GM12892 (cell line): Measurements from ENCODE around the gene NOSTRIN. TPM values are rescaled to one million over a fixed set of nuclear protein-coding genes. Genes with fewer than 3 reads are reported as not detected.
"Not testable (repeated sequence)": the region's sequence is repeated elsewhere in the genome, so short reads cannot be mapped to it uniquely, and the experiment has no call there.

ENCODE experiments used
- DNase-seq: peaks from one replicate; pipeline ENCODE4 v3.0.0; 2011; ENCODE audit not compliant: insufficient read length
- FAIRE-seq: peaks from 2 replicates; lab custom pipeline; 2011; peaks lifted over from hg19 to GRCh38; lab: Jason Lieb, UNC
- POLR2A ChIP-seq: IDR thresholded peaks from 2 replicates; pipeline ENCODE4 v1.6.1; 2011; ENCODE audit warnings: low read depth, low read length, control low read depth
- POLR2AphosphoS5 ChIP-seq: IDR thresholded peaks from 2 replicates; pipeline ENCODE4 v1.6.1; 2011; ENCODE audit warnings: low read depth, low read length, control low read depth
- TAF1 ChIP-seq: IDR thresholded peaks from 2 replicates; pipeline ENCODE4 v1.6.1; 2011; ENCODE audit warnings: low read depth, mild to moderate bottlenecking, control low read depth, low read length, borderline replicate concordance
- polyA plus RNA-seq: library from polyadenylated mRNA; unstranded; fragments of >200 nt; gene quantifications from one replicate; pipeline ENCODE4 v1.2.1, GENCODE V29; 2012; ENCODE audit warnings: missing spikeins, inconsistent platforms; ENCODE audit not compliant: missing spikeins

The NOSTRIN gene
- 0.66 TPM for polyA plus RNA-seq

DNA sequence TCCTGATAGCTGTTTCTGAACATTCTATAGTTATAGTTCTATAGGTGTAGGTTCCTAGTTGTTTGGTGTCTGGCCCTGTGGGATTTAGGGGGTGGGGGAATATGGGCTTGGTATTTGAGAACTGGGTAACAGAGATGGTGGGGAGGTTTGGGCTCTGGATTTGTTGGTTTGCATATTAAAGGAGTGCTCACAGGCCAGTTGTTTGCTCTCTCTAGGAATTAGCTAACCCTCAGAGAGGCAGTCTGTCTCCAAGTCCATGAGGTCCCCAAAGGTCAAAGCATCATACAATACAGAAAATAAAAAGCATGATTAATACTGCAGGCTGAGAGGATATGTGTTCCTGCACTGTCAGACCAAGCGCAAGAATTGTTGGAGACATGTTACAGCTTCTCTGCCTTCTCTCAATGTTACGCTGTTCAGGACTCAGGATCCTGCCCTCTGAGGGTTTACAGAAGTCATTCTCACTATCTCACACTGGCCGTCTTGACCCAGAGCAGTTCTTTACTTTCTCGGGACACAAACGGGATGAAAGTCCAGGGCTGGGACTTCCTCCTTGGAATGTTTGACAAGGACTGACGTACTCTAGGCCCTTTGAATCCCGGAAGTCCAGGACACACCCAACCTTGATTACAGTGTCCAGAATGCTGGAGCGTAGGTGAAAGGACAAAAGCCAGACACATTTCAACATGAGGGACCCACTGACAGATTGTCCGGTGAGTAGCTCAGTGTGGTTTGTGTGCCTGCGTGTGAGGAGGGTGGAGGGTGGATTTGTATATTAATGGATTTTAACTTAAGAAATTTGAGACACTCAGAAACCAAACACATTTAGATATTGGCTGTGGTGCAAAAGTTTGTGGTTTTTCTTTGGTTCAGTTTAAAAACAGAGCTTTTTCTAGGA is at the start of gene NOSTRIN:
Gene NOSTRIN (plus strand): TSS at position 677 of the 898 bp plus-strand sequence. CDS start 10 bp downstream, at position 687.
- FAIRE-seq (no peak), DNase-seq (no peak)
- no peak for TF ChIP-seq POLR2A

DNA sequence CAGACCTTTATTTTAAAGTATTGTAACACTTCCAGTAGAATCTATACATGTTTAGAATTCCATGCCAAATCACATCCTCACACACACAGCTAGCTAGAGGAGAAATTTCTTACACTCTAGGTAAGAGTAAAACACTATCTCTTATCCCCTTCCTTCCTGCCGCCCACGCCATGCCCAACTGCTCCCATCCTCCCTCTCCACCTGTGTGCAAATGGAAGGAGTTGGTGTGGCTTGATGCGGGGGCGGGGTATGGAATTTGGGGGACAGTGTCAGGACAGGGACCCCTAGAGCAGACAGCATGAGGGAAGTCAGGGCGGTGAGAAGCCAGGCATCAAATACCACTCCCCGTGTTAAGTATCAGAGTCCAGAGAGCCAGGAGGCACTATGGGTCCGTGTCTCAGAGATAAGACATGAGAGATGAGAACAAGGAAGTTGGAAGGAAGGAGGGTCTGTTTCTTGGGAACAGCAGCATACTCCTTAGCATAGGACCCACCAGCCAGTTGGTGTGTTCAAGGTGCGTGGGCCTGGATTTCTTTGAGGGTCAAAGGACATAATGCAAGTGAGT is 48.6 kb upstream of the NOSTRIN start:
- DNase-seq (no peak), FAIRE-seq (no peak)
- no peak for TF ChIP-seq POLR2AphosphoS5
- TF ChIP-seq POLR2A, result no peak
- no peak for TF ChIP-seq TAF1

DNA sequence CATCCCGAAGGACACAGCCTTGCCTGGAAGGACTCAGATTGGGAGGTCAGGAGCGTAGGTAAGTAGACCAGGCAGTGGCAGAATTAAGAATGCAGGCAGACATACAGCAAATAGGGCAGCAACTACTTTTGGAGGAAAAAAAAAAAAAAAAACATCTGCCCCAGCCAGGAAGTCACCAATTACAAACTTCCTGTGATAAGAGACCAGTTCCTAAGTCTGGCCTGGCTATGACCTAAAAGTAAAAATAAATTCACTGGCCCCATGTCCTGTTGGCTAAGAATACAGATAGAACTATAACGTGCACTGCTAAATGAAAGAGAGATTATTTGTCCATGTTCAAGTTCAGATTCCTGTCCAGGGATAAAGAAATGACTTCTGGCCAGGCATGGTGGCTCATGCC is 45.2 kb upstream of the NOSTRIN start:
- no peak for TF ChIP-seq POLR2AphosphoS5
- no peak for TF ChIP-seq POLR2A
- no peak for TF ChIP-seq TAF1
- DNase-seq (no peak), FAIRE-seq (no peak)

- DNase-seq (no peak), FAIRE-seq (peak; percentile 68)
- no peak for TF ChIP-seq TAF1
Measured at GRCh38 chr2:168758970-168759820, 43.2 kb upstream of the NOSTRIN start.

GRCh38 chr2:168765401-168765800 is 37.0 kb upstream of the NOSTRIN start:
- no peak for TF ChIP-seq POLR2AphosphoS5
- TF ChIP-seq POLR2A, result no peak
- no peak for TF ChIP-seq TAF1
- no peak for DNase-seq
- no peak for FAIRE-seq

DNA sequence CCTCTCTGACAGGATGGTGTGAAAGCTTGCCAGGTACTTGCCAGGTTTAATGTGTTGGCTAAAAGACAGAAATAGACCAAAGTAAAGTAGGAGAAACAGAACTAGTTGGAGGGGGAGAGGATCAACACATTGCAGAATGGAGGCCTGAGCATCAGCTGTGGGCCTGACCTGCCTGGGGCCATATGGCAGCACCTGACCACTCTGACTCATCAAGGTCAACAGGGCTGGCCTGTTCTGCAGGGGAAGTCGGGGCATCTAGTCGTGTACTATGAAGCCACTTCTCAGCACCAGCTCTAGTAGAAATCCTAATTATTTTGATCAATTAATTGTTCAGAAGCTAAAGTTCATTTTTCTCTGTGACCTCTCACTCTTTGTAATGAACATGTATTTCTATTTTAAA is 35.8 kb upstream of the NOSTRIN start:
- no peak for FAIRE-seq
- no peak for DNase-seq
- TF ChIP-seq POLR2AphosphoS5 (no peak), POLR2A (no peak), TAF1 (no peak)

DNA sequence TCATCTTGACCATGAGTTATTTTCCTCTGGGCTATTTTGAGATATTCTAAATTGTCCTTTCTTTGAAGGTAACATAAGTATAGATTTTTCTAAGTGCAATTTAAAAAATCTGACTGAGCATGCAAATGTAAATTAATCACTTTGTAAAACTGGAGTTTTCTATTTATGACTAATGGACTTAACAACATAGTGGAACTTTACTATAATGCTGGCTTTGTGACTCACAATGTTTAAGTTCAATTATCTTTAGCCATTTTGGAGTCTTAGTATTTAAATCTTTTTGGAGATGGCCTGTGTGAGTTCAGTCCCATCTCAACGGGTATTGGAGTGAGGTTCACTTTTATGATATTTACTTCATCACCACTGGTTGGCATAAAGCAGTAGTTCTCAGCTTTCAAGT is 35.2 kb upstream of the NOSTRIN start:
- TF ChIP-seq POLR2A (no peak), TAF1 (no peak), POLR2AphosphoS5 (no peak)
- DNase-seq (no peak), FAIRE-seq (no peak)

DNA sequence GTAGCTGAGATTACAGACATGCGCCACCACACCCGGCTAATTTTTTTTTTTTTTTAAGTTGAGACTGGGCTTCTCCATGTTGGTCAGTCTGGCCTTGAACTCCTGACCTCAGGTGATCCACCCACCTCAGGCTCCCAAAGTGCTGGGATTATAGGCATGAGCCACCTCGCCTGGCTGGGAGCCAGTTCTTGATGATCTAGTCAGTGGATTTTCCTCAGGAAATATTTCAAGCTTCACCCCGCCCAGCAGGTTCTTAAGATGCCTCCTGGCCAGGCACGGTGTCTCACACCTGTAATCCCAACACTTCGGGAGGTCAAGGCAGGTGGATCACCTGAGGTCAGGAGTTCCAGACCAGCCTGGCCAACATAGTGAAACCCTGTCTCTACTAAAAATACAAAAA is 34.1 kb upstream of the NOSTRIN start:
- not testable (repeated sequence) for FAIRE-seq, DNase-seq

DNA sequence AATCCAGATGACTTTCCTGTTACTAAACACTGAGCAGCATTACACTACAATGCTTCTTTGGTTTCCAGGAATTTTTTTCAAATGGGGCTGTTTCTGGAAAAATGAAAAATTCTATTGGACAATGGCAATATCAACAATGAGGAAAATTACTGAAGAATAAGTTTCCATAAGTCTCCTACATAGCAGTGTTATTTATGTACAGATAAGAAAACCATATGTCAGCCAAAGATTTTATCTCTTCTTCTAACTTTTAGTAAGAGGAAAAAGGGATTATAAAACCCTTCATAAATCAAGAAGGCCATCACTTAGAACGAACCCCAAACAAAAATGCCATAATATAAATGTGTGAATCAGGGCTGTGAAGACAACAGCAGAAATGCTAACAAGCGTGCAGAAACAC is 31.6 kb upstream of the NOSTRIN start:
- no peak for FAIRE-seq
- TF ChIP-seq TAF1 (no peak), POLR2AphosphoS5 (no peak), POLR2A (no peak)
- no peak for DNase-seq

DNA sequence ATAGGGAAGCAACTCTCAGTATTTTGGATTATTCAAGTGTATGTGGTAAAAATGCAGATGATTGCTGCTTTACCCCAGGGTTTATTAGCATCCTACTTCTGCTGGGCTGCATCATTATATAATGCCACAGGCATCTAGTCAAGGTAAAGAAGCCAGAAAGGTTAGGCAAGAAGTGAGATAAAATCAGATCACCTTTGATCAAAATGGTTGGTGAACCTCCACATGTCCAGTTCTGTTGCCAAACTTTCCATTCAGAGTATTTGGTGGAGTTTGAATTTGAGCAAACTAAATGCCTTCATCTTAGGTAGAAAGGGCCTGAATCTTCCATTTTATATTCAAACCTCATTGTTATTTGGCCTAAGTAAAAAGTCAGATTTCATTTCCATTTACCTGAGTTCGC is 29.7 kb upstream of the NOSTRIN start:
- DNase-seq (no peak), FAIRE-seq (no peak)
- TF ChIP-seq POLR2A, result no peak
- no peak for TF ChIP-seq TAF1
- TF ChIP-seq POLR2AphosphoS5, result no peak

DNA sequence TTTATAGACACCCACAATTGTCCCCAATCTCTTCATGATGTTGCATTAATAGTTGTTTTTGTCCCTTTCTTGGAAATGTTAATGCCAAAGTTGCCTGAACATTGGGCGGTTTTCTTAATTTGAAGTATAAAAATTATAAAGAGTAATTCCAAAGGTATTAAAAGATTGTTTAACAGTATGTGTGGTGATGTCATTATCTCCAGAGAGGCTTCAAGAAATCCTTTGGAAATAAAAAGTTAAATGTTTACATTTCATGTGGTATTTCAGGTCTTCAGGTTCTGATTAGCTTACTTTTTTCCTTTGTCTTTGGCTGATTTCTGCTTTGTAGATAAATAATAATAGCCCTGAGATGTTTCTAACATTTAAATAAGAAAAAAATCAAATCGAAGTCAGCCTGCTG is 29.3 kb upstream of the NOSTRIN start:
- DNase-seq (no peak), FAIRE-seq (no peak)
- TF ChIP-seq POLR2AphosphoS5 (no peak), TAF1 (no peak), POLR2A (no peak)

DNA sequence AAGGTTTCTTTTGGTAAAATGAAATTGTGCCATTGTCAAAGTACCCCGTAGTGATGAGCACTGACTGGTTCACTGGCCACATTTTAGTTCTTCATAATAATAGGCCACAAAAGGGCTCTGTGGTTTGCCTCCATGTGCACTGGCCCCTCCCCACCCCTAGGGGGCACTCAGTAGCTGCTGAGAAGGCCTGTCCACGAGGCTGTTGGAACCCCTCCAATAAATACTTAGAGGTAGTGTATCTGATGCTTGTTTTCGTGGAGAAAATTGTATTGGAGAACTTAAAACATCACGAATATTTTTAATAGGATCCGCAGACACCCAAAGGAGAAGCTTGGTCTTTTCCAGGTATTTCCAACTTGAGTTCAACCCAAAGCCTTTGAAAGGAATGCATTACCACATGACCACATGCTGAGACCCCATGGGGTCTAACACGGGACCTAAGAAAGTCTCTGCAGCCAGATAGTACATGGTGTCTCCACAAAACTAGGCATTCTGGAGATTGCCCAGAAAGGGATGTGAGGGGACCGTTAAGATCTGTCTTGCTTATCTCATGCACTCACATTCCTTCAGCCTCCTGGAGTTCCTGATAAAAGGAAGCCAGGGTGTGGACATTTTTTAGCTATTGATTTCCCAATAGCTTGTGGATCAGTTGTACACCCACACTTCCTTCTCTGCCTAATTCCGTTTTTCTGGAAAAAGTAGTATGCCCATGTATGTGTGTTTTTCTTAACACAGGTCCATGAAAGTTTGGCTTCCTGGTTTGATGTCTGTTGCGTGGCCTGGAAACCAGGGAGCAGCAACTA is 28.5 kb upstream of the NOSTRIN start:
- DNase-seq (no peak), FAIRE-seq (no peak)
- TF ChIP-seq POLR2AphosphoS5, result no peak
- TF ChIP-seq POLR2A, result no peak
- TF ChIP-seq TAF1, result no peak
